ENCODE data around the gene MVK.

MVK gene

DNA sequence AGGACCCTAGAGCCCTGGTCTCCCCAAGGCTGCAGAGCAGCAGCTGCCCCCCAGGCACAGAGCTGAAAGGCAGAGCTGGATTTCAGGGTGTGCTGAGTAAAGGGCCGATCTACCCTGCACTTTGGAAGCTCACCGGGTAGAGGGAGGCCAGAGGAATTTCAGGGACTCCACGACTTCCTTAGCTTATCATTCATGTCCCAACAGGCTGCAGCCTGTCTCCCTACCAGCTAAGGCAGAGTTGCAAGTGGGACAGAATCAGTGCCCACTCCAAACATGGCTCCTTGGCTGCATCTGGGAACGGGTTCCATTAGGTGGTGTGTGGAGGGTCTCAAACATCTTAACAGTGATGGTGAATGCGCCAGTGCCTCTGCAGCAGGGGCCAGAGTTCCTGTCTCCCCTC, 27.8 kb upstream of the MVK start:
- DNase-seq (ENCODE audit: low spot score) = no peak

DNA sequence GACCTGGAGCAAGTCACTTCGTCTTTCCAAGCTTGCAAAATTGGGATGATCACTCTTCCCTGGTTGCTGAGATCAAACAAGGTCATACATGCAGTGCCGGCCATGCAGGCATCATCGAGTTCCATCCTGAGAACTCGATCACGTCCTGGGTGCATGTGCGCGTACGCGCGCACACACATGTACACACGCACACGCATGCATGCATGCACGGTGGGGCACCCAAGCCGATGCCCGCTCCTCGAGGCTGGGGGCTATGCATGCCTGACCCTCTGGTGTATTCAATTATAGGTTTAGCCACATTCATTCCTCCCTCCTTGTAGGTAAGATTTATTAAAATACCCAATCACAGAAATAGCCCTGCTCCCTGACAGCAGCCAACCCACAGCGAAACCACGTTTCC, 26.3 kb upstream of the MVK start:
- DNase-seq (ENCODE audit: low spot score) = no peak

DNA sequence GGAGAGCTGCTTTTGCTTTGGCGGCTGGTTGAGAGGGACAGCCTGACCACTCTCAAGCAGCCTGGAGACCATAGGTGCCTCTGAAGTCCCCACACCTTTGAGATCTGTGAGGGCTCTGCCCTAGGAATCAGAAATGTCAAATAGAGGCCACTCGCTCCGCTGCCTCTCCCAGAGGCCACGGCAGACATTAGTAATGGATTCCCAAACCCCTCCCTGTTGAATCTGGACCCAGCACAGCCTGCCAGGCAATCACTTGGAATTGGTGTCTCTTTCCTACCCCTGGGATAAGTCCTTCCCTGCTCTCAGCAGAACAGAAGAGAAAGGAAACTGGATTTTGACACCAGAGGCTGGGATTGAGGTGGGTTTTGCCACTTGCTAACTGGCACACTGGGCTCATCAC, 25.3 kb upstream of the MVK start:
- no peak for DNase-seq (ENCODE audit: low spot score)

DNA sequence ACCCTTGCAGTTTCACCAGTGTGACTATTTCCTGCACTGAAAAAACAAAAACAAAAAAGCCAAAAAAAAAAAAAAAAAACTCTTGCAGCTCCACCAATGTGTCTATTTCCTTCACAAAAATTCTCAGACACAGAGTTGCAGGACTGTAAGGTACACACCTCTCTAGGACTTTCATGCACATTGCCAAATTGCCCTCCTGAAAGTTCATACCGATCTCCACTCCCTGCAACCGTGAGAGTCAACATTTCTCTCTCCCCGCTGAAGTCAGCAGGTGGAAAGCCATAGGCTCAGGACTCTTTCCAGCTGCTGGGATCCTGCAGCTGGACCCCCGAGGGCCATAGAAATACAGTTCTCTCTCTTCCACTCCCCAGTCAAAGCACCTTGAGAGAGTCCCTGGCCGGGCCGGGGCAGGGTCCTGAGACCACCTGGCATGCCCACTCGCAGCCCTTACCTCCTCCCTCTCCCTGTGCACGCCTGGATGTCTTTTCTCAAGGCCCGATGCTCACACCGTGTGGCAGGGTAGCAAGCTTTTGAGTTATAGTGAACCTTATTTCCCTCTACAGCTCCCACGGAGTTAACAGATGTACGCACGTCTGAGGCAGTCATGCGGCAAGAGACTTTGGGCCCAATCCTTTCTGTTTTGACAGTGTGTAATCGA, 23.9 kb upstream of the MVK start:
- DNase-seq (ENCODE audit: low spot score) = no peak

DNA sequence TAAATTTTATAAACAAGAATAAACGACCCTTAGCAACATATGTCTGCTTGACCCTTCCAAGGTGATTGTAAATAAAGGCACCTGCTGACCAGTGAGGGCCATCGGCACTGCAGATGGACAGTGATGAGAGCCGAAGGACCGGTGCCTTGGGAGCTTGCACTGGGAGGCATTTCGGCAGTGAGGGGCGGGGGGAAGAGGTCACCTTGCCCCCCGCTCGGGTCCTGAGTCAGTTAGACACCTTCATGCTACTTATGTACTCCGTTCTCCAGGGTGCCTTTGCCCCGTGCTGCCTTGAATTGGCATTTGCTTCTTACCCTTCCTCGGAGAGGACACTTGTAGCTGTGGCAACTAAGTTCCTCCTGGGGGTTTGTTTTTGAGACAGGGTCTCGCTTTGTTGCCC, 23.3 kb upstream of the MVK start:
- no peak for DNase-seq (ENCODE audit: low spot score)

DNA sequence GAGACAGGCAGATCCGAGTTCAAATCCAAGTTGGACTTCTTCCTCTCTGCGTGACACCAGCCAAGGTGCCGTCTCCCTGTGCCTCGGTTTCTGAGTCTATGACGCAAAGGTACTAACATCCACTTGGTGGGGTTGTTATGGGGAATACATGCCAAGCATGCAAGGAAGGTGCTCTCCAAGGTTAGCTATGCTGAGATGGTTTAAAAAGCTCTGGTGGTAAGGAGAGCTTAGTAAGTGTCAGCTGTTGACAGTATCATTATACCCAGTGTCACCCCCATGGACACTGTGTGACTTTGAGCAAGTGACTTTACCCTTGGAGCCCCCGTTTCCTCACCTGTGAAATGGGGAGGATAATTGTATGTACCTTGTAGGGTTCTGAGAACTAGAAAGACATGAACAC, 22.5 kb upstream of the MVK start:
- no peak for DNase-seq (ENCODE audit: low spot score)

DNA sequence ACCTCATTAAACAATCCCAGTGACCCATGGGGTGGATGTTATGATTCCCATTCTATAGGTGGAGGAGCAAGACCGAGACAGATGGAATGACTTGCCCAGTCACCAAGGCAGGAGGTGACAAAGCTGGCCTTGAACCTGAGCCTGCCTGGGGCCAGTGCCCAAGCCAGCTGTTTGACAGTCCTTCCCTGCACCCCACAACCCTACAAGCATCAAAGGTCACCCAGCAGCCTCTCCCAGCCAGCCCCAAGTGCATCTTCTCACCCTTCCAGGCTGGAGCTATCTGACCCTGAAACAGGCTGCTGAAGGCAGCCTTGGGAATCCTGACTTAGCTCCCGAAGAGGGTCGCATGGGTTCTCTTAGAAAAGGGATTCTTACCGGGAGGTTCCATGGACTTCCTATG, 20.6 kb upstream of the MVK start:
- no peak for DNase-seq (ENCODE audit: low spot score)

DNA sequence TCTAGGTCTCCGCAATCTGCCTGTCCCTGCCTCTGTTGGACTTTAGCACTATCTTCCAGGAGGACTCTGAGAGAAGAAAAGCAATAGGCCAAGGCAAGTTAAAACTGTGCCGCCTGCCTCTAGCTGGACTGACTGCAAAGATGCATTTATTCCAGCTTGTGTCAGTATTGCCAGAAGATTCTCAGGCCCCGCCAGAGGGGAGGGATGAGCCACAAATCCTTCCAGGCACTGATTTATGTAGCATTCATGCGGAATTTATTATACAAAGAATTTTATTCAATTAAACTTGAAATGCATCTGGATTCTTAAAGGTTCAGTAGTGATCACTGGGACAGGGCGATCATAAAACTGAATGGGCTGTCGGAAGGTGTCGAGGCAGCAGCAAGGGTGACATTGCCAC, 20.1 kb upstream of the MVK start:
- DNase-seq (ENCODE audit: low spot score) = no peak

DNA sequence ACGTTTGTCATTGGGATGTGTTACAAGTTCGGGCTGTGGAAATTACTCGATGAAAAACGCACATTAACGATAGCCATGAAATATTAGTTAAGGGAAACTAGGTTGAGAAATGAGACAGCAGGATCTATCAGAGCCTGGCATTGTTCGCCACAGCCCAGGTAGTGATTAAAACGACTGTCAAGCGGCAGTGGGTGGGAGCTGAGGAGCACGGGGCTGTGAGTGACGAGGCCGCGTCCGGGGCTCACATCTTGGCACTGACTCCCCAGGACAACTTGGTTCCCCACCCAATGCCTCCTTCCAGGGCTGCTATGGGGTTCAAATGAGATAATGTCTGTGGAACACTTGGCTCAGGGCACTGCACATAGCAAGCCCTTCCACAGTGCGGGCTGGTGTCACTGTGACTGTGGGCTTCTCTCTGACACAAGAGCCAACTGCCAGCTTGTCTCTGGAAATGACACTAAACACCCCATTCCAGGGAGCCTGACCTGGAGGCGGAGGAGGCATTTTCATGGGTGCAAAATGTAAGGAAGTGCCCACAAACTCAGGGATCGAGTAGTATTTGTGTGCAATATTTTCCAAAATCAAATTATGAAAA, 19.6 kb upstream of the MVK start:
- no peak for DNase-seq (ENCODE audit: low spot score)

DNA sequence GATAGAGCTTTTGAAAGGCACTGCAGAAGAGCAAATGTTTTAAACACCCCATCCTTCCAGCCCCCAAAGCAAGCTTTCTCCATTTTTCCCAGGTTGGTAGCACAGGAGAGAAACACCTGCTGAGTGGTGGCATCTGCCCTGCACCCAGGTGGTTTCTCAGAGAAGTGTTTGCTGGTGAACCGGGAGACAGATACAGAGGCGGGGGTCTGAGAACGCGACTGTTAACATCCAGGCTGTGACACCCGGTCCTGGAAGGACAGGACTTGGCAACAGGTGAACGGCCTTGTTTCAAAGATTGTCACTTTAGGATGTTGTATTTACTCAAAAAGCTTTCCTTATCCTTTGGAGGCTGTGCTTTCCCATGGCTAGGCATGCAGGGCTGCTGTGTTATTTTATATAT, 18.8 kb upstream of the MVK start:
- no peak for DNase-seq (ENCODE audit: low spot score)

DNA sequence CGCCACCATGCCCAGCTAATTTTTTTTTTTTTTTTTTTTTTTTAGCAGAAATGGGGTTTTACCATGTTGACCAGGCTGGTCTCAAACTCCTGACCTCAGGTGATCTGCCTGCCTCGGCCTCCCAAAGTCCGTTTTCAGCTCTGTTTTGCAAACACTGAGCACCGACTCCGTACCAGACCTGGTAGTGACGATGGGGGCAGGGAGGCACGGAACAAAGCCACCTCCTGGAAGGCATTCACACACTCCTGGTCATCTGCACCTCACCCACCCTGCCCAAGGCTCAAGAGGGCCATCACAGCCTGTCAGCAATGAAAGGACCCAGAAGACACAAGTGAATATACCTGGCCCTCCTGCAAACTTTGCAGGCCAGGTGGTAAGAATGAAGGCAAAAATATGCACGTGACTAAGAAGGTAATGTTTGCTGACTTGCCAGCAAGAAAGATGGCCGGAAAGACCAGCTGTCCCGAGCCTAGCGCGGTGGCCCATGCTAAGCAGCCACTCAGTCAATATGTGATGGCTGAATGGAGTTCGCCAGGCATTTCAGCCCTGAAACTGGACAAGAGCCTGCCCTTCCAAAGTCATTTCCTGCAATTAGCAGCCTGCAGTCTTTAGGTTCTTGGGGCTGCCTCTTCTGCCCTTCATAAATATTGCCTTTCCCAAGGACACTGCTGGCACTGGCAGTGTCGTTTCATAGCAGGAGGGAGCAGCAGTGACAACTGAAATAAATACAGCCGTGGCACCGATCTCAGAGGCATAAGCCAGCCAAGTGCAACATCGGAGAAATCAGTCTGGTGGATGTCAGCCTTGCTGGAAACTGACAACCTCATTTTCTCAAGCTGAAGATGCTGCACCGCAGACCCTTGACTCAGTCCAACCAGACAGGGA, 17.9 kb upstream of the MVK start:
- DNase-seq (ENCODE audit: low spot score) = no peak

DNA sequence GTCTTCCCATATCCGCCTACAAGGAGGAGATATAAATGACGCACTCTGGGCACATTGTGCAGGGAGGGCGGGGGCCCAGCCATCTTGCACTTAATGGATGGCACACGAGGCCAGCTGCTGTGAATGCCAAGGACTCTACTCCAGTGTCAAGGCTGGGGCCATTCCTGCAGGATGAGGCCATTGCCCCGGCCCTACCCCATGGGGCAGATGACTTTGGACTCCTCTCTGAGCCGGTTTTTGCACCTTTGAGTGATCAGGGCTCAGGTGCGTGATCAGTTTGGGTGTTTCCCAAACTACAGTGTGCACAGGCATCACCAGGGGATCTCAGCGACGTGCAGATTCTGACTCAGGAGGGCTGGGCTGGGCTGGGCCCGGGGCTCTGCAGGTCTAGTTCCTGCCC, 16.4 kb upstream of the MVK start:
- no peak for DNase-seq (ENCODE audit: low spot score)

DNA sequence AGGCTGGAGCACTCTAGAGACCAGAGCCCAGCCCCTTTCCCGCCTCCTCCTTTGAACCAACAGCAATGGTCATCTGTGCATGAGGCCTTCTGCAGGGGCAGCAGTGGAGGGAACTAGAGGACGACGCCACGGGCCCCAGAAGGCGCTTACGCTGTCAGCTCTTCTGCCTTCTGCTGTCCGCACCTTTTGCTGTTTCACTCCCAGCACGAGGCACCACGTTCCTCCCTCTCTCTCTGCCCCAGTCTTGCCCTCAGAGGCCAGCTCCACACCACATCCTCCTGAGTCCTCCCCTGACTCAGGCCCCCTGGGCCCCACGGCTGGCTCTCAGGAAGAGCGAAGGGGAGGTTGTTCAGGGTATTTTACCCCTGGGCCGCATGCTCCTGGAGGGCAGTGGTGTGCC, 15.8 kb upstream of the MVK start:
- no peak for DNase-seq (ENCODE audit: low spot score)

DNA sequence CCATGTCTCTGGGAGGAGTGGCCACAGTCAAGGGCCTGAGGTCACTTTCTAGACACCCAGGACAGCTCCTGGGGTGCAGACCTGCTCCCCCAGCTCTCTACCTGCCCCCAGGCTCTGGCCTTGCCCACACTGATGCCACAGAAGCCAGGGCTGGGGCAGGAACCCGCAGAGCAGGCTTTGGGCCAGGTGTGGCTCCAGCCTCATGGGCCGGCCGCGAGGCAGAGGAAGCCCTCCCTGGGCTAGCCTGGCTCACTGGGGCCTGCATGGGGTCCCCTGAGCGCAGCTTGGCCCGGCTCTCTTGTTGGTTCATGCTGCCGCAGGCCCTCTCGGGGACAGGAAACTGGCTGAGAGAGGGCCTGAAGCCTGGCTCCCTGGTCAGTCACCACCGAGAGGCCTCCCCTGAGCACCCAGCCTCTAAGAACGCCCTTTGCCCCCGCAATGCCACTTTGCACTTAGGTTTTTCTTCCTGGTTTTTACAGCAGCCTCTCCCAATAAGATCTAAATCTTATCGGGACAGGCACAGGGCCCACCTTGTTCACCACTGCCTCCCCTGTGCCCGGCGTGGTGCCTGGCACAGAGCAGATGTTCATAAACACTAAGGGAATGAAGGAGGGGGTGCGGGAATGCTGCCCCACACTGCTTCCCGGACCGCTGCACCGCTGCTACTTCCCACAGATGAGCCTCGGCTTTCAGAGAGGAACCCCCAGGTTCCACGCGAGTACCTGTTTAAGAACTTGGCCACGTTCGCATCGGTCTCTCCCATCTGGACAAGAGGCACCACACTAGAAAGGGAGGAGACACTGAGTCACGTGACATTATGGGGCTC, 15.0 kb upstream of the MVK start:
- no peak for DNase-seq (ENCODE audit: low spot score)

DNA sequence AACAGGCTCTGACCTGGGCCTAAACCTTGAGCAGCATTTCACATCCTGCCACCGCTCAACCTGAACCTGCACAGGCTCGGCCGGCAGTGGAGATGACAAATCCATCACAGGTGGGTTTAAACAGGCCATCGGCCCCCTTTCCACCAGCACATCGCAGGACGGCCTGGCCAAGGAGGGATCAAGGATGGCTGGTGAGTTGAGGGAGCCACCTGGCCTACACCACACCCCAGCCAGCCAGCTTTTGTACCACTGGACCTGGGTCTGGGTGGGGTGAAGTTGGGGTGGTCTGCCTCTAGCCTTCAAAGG, 14.4 kb upstream of the MVK start:
- DNase-seq (ENCODE audit: low spot score) = no peak

DNA sequence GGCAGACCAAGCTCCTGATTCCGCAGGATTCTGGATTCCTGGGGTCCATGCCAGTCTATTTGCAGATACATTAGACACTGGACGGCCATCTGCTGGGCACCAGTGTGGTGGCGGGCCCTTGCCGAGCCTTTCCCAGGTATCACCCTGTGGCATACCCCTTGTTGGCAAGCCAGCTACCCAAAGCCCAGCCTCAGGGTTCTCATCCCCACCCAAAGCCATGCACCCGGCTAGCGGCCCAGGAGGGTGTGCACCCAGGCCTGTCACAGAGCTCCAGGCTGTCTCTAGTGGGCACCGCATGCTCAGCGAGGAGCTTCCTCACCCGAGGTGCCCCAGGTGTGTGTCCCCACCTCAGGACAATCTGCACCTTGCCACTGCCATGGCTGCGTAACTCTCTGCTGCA, 14.0 kb upstream of the MVK start:
- no peak for DNase-seq (ENCODE audit: low spot score)

DNA sequence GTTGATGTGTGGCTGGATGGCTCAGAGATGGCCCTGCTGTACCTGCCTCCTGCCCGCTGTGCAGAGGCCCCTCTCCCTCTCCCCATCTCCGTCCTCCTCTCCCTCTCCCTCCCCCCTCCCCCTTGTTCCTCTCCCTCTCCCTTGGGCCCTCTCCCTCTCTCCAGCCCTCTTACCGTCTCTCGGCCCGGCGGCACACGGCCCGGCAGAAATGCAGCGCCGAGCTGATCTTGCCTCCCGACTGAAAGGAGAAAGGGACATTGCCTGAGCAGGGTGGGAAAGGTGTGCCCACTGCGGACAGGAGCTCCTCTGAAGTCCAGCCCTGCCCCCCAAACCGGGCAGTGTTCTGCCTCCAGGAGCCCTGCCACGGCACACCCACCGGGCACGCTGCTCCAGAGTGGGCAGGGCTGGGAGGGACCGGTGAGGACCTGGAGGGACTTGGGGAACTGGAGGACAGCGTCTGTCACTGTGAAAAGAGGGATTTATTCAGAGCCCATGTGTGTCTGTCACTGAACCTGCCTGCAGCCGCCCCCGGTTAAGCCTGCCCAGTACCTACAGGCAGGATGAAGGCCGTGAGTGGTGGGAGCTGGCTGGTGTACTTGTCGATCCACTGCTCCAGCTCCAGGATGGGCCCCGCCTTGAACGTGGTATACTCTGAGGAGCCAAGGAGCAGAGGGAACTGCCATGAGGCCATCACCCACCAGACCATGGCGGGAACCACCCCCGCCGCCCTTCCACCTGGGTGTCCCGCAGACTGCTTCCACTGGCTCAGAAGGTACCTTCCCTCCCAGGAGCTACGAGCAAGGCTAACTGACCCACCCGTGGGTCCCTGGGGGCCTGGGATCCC, 12.5 kb upstream of the MVK start:
- DNase-seq (ENCODE audit: low spot score) = no peak

DNA sequence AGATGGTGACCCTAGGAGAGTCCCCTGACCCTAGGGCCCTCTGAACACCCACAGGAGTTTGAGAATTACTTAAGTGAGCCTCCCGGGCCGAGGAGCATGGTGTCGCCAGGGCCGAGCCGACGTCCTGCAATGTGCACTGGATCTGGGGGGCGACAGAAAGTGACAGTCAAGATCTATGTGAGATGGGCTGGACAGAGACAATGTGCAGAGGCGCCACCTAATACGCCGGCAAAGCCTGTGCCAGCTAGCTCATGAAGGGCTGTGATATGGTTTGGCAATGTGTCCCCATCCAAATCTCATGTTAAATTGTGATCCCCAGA, 11.9 kb upstream of the MVK start:
- no peak for DNase-seq (ENCODE audit: low spot score)

DNA sequence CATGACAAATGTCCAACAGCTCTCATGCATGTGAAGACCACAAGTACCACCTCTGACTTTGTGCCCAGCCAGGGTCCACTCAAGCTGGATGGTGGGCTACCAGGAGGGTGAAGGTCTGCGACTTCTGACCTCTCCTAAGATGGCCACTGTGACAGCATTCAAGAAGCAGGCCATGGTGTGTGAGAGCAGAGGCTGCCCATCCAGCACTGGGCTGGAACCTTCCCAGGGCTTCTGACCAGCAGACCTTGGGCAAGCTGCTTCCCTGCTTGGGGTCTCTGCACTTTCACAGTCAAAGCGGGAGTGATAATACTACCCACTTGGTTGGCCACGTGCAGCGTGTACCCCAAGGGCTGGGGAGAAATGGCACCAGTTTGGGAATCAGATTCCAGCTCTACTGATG, 10.7 kb upstream of the MVK start:
- DNase-seq (ENCODE audit: low spot score) = no peak

DNA sequence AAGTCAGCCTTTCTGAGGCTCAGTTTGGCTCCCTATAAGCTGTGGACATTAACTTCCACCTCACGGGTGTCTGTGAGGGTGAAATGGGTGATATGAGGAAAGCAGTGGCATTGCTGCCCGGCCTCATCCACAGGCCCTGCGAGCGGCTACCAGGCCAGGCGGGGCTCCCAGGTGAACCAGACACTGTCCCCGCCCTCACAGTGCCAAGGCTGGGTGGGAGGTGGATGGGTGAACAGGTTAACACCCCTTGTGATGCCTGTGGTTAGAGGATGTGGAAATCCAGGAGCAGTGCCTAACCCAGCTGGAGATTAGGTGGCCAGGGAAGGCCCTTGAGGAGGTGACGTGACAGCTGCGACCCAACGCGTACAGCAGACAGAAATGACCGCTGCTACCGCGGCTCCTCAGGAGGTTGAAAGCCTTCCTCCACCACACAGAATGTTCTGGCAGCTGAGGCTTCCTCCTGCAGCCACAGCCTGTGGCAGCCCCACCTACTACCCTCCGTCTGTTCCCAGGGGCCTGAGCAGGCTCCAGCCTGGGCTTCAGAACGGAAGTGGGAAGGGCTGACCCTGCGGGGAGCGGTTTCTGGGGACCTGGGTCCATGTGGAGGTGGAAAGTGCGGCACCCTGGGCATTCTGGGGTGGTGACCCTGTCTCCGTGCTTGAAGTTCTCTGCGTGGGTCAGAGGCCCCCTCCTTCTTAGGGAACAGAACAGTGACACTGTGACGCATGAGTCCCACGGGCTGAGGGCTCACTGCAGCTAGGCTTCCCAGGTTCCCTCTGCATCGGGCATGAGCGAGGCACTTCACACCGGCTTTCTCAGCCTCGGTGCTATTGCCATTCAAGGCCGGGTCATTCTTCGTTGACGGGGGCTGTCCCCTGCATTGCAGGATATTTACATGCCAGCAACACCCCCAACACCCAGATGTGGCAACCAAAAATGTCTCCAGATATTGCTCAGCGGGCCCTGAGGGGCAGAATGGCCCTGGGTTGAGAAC, 10.0 kb upstream of the MVK start:
- no peak for DNase-seq (ENCODE audit: low spot score)

DNA sequence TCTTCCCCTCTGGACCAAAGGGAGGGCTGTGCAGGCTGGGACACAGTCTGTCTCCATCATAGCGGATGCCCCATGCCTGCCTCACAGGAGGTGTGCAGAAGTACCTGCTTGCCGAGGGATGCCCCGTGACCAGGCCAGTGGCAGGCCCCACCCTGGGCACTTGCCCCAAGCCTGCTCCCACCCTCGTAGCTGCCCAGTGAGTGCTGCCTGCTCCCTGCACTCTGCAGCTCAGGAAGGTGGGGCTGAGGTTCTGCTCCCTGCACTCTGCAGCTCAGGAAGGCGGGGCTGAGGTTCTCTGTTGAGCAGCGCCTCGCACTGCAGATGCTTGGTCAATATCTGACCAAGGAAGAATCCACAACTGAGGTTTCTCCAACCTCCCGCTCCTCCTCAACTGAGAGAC, 7.2 kb upstream of the MVK start:
- DNase-seq (ENCODE audit: low spot score) = no peak
